AG04450 (cell line): ENCODE measurements around the gene ADNP2. TPM values are rescaled to one million over a fixed set of nuclear protein-coding genes. Genes with fewer than 3 reads are reported as not detected.

Experiments
- CTCF ChIA-PET: fragments of 300-600, 350-600 bp; formaldehyde crosslinking; extraction: SDS; loops from one replicate; lab custom pipeline; 2022; ENCODE audit warnings: antibody characterized with exemption, inconsistent platforms; lab: Charles Lee
- POLR2A ChIA-PET: fragments of 350-600 bp; formaldehyde crosslinking; extraction: SDS; loops from one replicate; lab custom pipeline; 2021; ENCODE audit warnings: antibody characterized with exemption, inconsistent platforms; lab: Yijun Ruan, JAX
- DNase-seq: peaks from one replicate; pipeline ENCODE4 v3.0.0-alpha.2; 2011; ENCODE audit warnings: low read depth, low spot score
- H3K27ac ChIP-seq: one replicate; pipeline ENCODE4 v1.5.1; 2012; ENCODE audit warnings: low read depth, low read length, control low read depth
- H3K27me3 ChIP-seq: one replicate; pipeline ENCODE4 v1.6.0; 2012; ENCODE audit warnings: low read length; ENCODE audit not compliant: control insufficient read depth, insufficient read depth
- H3K4me3 ChIP-seq: 2 replicates; pipeline ENCODE4 v1.5.1; 2011; ENCODE audit warnings: mild to moderate bottlenecking, low read depth, low read length, control low read depth
- H3K9me3 ChIP-seq: 2 replicates; pipeline ENCODE4 v1.5.1; 2012; ENCODE audit warnings: low read length; ENCODE audit not compliant: control insufficient read depth, insufficient read depth
- CTCF ChIP-seq: IDR thresholded peaks from 2 replicates; pipeline ENCODE4 v1.5.1; 2011; ENCODE audit warnings: low read depth, low read length, control low read depth, inconsistent platforms
- polyA plus RNA-seq: library from polyadenylated mRNA; depleted of rRNA; stranded (reverse); fragments of >200 nt; gene quantifications from 2 replicates; pipeline ENCODE4 v1.2.3, GENCODE V29; 2011

ADNP2 gene
- polyA plus RNA-seq, 1 experiment = 6.8 TPM

- no peaks in the 10 kb centered on the region; the same call in 1 of the 2 replicates for H3K9me3 ChIP-seq
- no peak overlapping the region for H3K27ac ChIP-seq
- H3K4me3 ChIP-seq = no peak overlapping the region
- ChIA-PET POLR2A (interaction anchor here (0.6 to 0.7 kb wide), 2 partner anchors 29 to 172 kb away, joined by 3 read pairs; no protein-coding TSS in a partner anchor), CTCF (interaction anchor here (0.6 kb wide), 1 partner anchor 16 kb away, joined by 5 read pairs; no protein-coding TSS in a partner anchor)
- TF ChIP-seq CTCF = no peak
- no peaks in the 10 kb centered on the region for H3K27me3 ChIP-seq
- DNase-seq = no peak
Observed at GRCh38 chr18:80126797-80127196, 17.7 kb downstream of the ADNP2 start.

GRCh38 chr18:80127635-80128034 lies 18.6 kb downstream of the ADNP2 start:
- no peak for DNase-seq
- Histone ChIP-seq H3K27me3 (no peaks in the 10 kb centered on the region), H3K27ac (no peak overlapping the region), H3K4me3 (no peak overlapping the region), H3K9me3 (no peaks in the 10 kb centered on the region; the same call in 1 of the 2 replicates)
- no peak for TF ChIP-seq CTCF
- CTCF ChIA-PET = no interaction called here
- POLR2A ChIA-PET = no interaction called here

- Histone ChIP-seq H3K9me3 (no peaks in the 10 kb centered on the region), H3K27ac (no peak overlapping the region), H3K27me3 (no peaks in the 10 kb centered on the region), H3K4me3 (no peak overlapping the region)
- POLR2A ChIA-PET = no interaction called here
- no peak for TF ChIP-seq CTCF
- no peak for DNase-seq
- CTCF ChIA-PET = interaction anchor here (1.0 kb wide), 1 partner anchor 11 kb away, joined by 3 read pairs; no protein-coding TSS in a partner anchor
Observed at GRCh38 chr18:80129672-80130367, 20.8 kb downstream of the ADNP2 start.

GRCh38 chr18:80130555-80130954 lies 21.5 kb downstream of the ADNP2 start:
- no peak for TF ChIP-seq CTCF
- ChIA-PET POLR2A (no interaction called here), CTCF (no interaction called here)

GRCh38 chr18:80132180-80132812 lies 23.2 kb downstream of the ADNP2 start:
- CTCF ChIA-PET = no interaction called here
- no peaks in the 10 kb centered on the region; the same call in 1 of the 2 replicates for H3K9me3 ChIP-seq
- no peak overlapping the region for H3K27ac ChIP-seq
- POLR2A ChIA-PET = interaction anchor here (0.6 kb wide), 1 partner anchor 11 kb away, joined by 3 read pairs; no protein-coding TSS in a partner anchor
- TF ChIP-seq CTCF = no peak
- H3K4me3 ChIP-seq = no peak overlapping the region
- DNase-seq = no peak
- no peaks in the 10 kb centered on the region for H3K27me3 ChIP-seq

More at GRCh38 chr18:80130555-80130954, 21.5 kb downstream of the ADNP2 start:
- H3K9me3 ChIP-seq = no peaks in the 10 kb centered on the region
- H3K4me3 ChIP-seq = no peak overlapping the region
- no peak for DNase-seq
- no peak overlapping the region for H3K27ac ChIP-seq
- H3K27me3 ChIP-seq = no peaks in the 10 kb centered on the region
